GM12878 (cell line): ENCODE measurements around the gene SLCO1C1.
A peak's percentile ranks its signal among the peaks of the same experiment; 100 is the strongest.

Source experiments
- BCL11A ChIP-seq: IDR thresholded peaks from 2 replicates; pipeline ENCODE4 v1.6.1; 2011; ENCODE audit warnings: low read depth, low read length
- BCLAF1 ChIP-seq: fragments of 450-650 bp; IDR thresholded peaks from 2 replicates; pipeline ENCODE4 v1.6.1; 2017; ENCODE audit warnings: antibody characterized with exemption, mild to moderate bottlenecking, moderate library complexity
- RAD21 ChIP-seq: IDR thresholded peaks from 2 replicates; pipeline ENCODE4 v1.6.1; 2011; ENCODE audit warnings: mild to moderate bottlenecking, low read depth, low read length, moderate library complexity; ENCODE audit not compliant: insufficient read depth
- SRF ChIP-seq, 2 experiments: IDR thresholded peaks; 2 replicates each; pipeline ENCODE4 v1.6.1; 2011; ENCODE audit warnings: low read depth in 2 of 2, low read length in 2 of 2, mild to moderate bottlenecking in 1 of 2, moderate library complexity in 1 of 2
- TF ChIP-seq, protein P1 (sequence below), 3 experiments: IDR thresholded peaks in 2 of 3; conservative IDR thresholded peaks in 1 of 3; 2 replicates each; pipeline ENCODE4 v1.5.1; 2011; ENCODE audit warnings: low read depth in 3 of 3, low read length in 3 of 3, mild to moderate bottlenecking in 3 of 3, control low read depth in 2 of 3, moderate library complexity in 2 of 3, inconsistent platforms in 1 of 3, mixed read lengths in 1 of 3; ENCODE audit not compliant: control insufficient read depth in 2 of 3, insufficient read depth in 1 of 3; ENCODE audit errors: extremely low read depth in 1 of 3

GRCh38 chr12:20646239-20646827, 48.8 kb upstream of the SLCO1C1 start:
- TF ChIP-seq, protein P1, sequence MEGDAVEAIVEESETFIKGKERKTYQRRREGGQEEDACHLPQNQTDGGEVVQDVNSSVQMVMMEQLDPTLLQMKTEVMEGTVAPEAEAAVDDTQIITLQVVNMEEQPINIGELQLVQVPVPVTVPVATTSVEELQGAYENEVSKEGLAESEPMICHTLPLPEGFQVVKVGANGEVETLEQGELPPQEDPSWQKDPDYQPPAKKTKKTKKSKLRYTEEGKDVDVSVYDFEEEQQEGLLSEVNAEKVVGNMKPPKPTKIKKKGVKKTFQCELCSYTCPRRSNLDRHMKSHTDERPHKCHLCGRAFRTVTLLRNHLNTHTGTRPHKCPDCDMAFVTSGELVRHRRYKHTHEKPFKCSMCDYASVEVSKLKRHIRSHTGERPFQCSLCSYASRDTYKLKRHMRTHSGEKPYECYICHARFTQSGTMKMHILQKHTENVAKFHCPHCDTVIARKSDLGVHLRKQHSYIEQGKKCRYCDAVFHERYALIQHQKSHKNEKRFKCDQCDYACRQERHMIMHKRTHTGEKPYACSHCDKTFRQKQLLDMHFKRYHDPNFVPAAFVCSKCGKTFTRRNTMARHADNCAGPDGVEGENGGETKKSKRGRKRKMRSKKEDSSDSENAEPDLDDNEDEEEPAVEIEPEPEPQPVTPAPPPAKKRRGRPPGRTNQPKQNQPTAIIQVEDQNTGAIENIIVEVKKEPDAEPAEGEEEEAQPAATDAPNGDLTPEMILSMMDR (IDR thresholded peaks at IDR 0.05 in 2 of 3, conservative IDR thresholded peaks at IDR 0.05 in 1 of 3; ENCODE audit: control insufficient read depth in 2 of 3, extremely low read depth in 1 of 3, insufficient read depth in 1 of 3, low read depth in 3 of 3, low read length in 3 of 3): peak; percentile 30 to 54 (median 42); a peak in 4 of 6 replicates
- TF ChIP-seq SRF (IDR thresholded peaks at IDR 0.05; ENCODE audit: low read depth in 2 of 2, low read length in 2 of 2) (no peak), BCLAF1 (no peak), BCL11A (no peak), RAD21 (peak; percentile 56)
